GM12878 (cell line): Measurements from ENCODE around the gene GDAP2.

ENCODE experiments used
- CBX5 ChIP-seq: sonication (generic); IDR thresholded peaks from 2 replicates; pipeline ENCODE4 v1.6.1; 2016; ENCODE audit warnings: low read depth, moderate library complexity, mild to moderate bottlenecking, inconsistent platforms
- CTCF ChIP-seq, 3 experiments: IDR thresholded peaks in 2 of 3; conservative IDR thresholded peaks in 1 of 3; 2 replicates each; pipeline ENCODE4 v1.5.1; 2011; ENCODE audit warnings: low read depth in 3 of 3, low read length in 3 of 3, mild to moderate bottlenecking in 3 of 3, control low read depth in 2 of 3, moderate library complexity in 2 of 3, inconsistent platforms in 1 of 3, mixed read lengths in 1 of 3; ENCODE audit not compliant: control insufficient read depth in 2 of 3, insufficient read depth in 1 of 3; ENCODE audit errors: extremely low read depth in 1 of 3
- EP300 ChIP-seq, 2 experiments: fragments of 150-350 bp in 1 of 2; IDR thresholded peaks; 2 replicates each; pipeline ENCODE4 v1.6.1; 2011 to 2012; ENCODE audit warnings: low read depth in 2 of 2, low read length in 2 of 2, borderline replicate concordance in 1 of 2, improper control_type of control experiment in 1 of 2, inconsistent platforms in 1 of 2; ENCODE audit not compliant: control insufficient read depth in 1 of 2
- HDAC6 ChIP-seq: fragments of 200-600 bp; sonication (generic); IDR thresholded peaks from one replicate; pipeline ENCODE4 v1.8.0; 2017; ENCODE audit warnings: antibody characterized with exemption; ENCODE audit not compliant: unreplicated experiment
- POLR2A ChIP-seq: IDR thresholded peaks from 2 replicates; pipeline ENCODE4 v1.6.1; 2011; ENCODE audit warnings: low read depth, mild to moderate bottlenecking, low read length
- TF ChIP-seq, protein P1 (sequence below): IDR thresholded peaks from 2 replicates; pipeline ENCODE4 v1.6.1; 2012; ENCODE audit warnings: low read depth, low read length, improper control_type of control experiment

DNA sequence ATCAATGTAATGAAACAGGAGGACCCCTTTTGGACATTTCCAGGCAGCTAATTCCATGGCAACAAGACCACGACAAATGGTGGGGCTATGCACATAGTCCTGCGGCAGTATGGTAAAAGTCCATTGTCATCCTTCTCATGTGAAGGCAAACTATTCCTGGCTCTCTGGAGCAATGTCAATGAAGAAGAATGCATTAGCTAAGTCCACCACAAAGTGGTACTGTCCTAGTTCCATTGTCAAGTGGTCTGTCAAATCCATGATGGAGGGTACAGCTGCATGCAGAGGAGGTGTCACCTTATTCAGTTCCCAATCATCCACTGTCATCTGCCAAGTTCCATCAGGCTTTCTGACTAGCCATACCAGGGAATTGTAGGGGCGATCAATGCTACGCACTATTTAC is 110.1 kb downstream of the GDAP2 start:
- TF ChIP-seq, protein P1, sequence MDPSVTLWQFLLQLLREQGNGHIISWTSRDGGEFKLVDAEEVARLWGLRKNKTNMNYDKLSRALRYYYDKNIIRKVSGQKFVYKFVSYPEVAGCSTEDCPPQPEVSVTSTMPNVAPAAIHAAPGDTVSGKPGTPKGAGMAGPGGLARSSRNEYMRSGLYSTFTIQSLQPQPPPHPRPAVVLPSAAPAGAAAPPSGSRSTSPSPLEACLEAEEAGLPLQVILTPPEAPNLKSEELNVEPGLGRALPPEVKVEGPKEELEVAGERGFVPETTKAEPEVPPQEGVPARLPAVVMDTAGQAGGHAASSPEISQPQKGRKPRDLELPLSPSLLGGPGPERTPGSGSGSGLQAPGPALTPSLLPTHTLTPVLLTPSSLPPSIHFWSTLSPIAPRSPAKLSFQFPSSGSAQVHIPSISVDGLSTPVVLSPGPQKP = no peak
- no peak for TF ChIP-seq HDAC6
- no peak for TF ChIP-seq EP300 (IDR thresholded peaks at IDR 0.05; ENCODE audit: borderline replicate concordance in 1 of 2, control insufficient read depth in 1 of 2, low read depth in 2 of 2, low read length in 2 of 2)
- no peak for TF ChIP-seq POLR2A
- TF ChIP-seq CTCF (IDR thresholded peaks at IDR 0.05 in 2 of 3, conservative IDR thresholded peaks at IDR 0.05 in 1 of 3; ENCODE audit: control insufficient read depth in 2 of 3, extremely low read depth in 1 of 3, insufficient read depth in 1 of 3, low read depth in 3 of 3, low read length in 3 of 3) = no peak
- TF ChIP-seq CBX5 = no peak
